HG03066 (cell line): ENCODE results near the gene ARL6IP6.

Experiments
- ATAC-seq: cut with Tn5 transposase; IDR thresholded peaks from one replicate; pipeline ENCODE4 v1.9.1; 2021; ENCODE audit warnings: low read depth; ENCODE audit not compliant: unreplicated experiment

The ARL6IP6 gene

GRCh38 chr2:152792974-152793373, 74.6 kb downstream of the ARL6IP6 start:
- ATAC-seq = no peak

DNA sequence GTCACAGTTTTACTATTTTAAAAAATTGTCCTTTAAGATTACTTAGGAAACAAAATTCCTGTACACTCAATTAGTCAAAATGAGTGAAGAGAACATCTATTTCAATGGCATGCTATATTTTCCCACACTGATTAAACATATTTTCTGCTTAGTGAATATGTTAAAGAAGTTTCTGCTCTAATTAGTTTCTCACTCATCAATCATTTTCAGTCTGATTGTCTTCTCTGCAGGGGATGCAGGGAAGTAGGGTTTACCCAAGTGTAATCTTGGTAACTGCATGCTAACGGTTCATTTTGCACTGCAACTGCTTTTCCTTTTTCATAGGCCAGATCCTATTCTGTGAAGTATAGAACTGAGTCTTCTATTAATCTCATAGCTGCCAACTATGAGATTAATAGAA, 78.5 kb downstream of the ARL6IP6 start:
- ATAC-seq = no peak

GRCh38 chr2:152804687-152805408, 86.4 kb downstream of the ARL6IP6 start:
- no peak for ATAC-seq

DNA sequence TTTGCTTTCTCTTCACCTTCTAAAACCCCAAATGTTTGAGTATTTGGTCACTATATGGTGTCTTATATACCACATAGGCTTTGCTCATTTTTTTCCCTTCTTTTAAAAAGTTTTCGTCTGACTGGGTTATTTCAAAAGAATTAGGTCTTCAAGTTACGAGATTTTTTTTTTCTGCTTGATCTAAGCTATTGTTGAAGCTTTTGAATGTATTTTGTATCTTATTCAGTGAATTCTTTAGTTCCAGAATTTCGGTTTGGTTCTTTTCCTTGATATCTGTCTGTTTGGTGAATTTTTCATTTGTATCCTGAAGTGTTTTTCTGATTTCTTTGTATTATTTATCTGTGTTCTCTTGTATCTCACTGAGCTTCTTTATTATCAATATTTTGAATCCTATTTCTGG, 93.5 kb downstream of the ARL6IP6 start:
- ATAC-seq = no peak
